HG03139 (cell line): Measurements from ENCODE around the gene PRKACA.

Experiments used
- ATAC-seq: cut with Tn5 transposase; IDR thresholded peaks from one replicate; pipeline ENCODE4 v1.9.1; 2021; ENCODE audit not compliant: unreplicated experiment

Gene PRKACA

DNA sequence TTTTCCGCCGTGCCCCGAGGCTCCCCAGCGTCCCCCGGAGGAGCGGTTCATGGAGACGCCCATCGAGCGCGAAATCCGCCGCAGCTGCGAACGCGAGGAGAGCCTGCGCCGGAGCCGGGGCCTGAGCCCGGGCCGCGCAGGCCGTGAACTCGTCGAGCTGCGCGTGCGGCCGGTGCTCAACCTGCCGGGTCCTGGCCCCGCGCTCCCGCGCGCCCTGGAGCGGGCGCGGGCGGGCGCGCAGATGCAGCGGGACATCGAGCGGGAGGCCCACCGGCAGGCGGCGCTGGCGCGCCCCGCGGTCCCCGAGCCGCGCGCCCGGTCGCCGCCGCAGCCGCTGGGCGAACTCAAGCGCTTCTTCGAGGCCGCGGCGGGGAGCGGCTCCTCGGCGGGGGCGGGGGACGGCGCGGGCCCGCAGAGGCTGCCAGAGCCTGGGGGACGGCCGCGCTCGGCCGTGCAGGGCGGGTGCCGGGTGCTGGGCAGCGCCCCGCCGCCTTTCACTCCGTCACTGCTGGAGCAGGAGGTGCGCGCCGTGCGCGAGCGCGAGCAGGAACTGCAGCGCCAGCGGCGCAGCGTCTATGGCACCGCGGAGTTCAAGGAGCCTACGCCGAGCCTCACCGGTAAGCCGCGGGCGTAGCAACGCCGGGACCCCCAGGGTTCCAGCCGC, 44.2 kb downstream of the PRKACA start:
- peak; percentile 39 for ATAC-seq

DNA sequence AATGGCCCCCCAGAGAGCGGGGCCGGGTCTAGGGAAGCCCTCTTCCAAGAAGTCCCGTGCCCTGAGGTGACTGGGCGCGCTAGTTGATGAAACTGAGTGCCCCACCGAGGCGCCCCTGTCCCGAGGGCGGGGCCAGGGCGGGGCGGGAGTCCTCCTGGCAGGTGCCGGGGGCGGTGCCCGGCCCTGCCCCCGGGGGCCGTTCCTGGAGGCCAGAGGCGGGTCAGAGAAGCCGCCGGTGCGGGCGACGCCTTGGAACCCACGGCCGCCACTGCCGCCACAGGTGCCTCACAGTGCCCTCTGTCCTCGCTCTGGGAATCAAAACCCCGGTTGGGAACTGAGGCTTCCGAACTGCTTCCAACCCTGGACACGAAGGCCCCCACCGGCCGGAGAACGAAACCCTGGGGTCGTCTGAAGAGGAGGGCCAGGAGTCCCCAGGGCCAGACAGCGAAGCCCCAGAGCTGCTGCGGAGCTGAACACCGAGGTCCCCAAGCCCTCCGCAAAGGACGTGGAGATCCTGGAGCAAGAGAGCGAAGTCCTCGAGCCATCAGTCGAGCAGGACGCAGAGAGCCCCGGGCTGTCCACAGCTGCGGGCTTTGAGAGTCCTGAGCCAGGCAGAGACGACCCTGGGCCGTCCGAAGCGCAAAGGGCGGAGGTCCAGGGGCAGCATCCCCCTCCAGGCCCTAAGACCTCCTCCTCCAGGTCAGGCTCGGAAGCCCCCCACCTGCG, 44.9 kb downstream of the PRKACA start, which contains the start of gene MISP3:
Gene MISP3, plus strand, starts transcription at position 252 of the 726 bp plus-strand sequence. CDS start 524 bp downstream, outside the sequence.
- no peak for ATAC-seq

DNA sequence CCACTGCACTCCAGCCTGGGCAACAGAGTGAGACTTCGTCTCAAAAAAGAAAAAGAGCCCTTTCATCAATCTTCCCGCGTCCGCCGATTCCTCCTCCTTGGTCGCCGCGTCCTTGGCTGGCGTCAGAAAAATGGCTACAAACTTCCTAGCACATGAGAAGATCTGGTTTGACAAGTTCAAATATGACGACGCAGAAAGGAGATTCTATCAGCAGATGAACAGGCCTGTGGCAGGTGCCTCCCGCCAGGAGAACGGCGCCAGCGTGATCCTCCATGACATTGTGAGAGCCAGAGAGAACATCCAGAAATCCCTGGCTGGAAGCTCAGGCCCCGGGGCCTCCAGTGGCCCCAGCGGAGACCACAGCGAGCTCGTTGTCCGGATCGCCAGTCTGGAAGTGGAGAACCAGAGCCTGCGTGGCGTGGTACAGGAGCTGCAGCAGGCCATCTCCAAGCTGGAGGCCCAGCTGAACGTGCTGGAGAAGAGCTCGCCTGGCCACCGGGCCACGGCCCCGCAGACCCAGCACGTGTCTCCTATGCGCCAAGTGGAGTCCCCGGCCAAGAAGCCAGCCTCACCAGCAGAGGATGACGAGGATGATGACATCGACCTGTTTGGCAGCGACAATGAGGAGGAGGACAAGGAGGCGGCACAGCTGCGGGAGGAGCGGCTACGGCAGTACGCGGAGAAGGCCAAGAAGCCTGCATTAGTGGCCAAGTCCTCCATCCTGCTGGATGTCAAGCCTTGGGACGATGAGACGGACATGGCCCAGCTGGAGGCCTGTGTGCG, 47.1 kb downstream of the PRKACA start:
- ATAC-seq, result no peak

DNA sequence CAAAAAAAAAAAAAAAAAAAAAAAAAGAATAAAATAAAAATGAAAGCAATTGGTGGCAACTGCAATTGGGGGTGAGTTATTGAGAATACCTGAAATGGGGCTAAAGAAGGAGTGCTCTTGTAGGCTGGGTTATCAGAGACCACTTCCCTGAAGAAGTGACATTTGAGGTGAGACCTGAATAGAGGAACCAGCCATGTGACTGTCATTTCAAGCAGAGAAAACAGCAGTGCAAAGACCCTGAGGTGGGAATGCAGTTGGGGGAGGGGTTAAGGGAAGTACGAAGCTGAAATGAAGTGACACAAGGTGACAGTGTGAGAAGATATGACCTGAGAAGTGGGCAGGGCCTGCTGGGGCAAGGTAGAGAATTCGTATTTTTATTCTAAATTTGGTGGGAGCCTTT, 51.4 kb downstream of the PRKACA start:
- ATAC-seq, result no peak

DNA sequence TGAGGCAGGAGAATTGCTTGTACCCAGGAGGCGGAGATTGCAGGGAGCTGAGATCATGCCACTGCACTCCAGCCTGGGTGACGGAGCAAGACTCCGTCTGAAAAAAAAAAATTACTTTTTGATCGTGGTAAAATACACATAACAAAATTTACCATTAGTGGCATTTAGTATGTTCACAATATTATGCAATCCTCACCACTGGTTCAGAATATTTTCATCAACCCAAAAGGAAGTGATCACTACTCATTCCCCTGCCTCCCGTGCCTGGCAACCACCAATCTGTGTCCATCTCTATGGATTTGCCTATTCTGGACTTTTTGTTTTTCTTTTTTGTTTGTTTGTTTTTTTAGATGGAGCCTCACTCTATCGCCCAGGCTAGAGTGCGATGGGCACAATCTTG, 54.5 kb downstream of the PRKACA start:
- ATAC-seq, result no peak

DNA sequence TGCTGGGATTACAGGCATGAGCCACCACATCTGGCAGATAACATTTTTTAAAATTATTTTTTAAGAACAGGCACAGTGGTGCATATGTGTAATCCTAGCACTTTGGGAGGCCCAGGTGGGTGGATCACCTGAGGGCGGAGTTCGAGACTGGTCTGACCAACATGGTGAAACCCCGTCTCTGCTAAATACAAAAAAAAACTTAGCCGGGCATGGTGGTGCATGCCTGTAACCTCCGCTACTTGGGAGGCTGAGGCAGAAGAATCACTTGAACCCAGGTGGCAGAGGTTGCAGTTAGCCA, 55.1 kb downstream of the PRKACA start:
- no peak for ATAC-seq

DNA sequence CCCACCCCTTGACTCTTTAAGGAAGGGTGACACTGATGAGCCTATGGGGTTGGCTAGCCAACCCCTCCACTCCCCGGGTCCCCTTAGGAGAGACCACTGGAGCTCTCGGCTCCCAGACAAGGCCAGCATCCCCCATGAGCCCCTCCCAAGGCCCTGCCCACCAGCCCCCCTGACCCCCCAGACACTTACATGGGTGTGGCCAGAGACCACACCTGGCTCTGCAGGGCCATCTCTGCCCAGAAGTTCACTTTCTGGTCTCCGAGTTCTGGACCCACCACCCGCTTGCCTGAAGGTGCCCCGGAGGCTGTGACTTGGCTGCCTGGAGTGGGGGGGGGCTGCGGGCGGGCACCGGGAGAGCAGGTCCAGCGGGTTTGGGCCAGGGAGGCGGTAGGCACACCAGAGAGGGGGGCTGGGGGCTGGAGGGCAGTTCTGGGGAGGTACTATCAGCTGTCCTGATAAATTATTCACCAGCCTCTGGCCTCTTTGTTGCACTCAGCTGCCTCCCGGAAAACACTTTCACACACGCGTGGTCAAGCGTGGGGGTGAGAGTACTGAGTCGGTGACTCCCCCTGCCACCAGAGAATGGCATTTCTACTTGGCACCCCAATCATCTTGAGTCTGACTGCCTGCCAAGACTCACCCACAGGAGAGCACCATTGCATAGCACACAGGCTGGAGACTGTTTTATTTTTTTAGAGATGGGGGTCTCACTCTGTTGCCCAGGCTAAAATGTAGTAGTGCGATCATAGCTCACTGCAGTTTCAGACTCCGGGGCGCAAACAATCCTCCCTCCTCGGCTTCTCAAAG, 55.6 kb downstream of the PRKACA start, which contains the start of gene PALM3:
Gene PALM3, minus strand, starts transcription at position 326 of the 807 bp plus-strand sequence. Its CDS starts 96 bp downstream, at position 230.
- ATAC-seq, result no peak

DNA sequence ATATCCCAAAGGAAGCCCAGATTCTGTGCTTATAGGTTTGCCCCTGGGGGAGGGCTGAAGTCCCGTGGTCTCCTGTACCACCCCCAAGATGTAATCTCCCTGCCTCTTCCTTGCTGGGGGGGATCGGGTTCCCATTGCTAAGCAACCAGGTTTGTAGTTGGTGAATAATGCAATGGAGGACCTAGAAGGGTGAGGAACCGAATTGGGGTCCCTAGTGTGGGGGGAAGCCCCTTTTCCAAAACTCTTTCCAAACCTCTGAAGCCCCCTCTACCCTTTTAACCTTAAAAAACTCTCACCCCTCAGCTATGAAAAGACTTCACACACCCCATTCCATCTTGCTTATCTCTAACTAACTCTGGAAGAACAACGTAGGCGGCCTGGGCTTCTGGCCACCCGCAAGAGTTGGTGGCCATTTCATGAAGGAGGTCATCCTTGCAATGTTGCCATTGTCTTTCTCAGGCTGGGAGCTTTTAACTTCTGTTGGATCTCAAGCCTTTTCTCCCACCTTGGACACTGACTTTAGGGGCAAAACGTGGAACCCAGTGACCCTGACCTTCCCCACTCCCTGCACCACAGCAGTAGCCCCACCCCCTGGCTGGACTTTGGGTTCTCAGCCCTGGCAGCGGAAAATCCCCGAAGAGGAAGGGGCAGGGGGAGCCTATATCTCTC, 56.3 kb downstream of the PRKACA start:
- ATAC-seq, result no peak

DNA sequence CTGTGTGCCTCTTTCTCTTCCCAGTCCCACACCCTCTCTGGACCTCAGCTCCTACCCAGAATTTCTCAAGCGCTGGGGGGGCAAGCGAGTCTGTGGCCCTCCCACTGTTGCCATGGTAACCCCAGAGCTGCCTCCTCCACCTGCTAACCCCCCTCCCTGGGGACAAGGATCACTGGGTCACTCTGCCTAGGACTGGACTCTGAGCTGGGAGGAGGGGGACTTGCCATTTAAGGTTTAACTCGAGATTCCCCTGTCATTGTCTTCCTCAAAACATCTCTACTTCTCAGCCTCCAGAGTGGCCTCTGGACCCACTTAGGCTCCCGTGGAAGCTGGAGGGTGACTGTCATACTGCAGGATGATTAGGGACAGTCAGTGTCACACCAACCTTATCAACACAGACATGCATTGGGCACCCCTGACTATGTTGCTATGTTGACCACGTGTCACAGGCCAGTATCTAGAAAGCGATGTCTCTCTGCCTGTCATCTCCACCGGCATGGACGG, 57.9 kb downstream of the PRKACA start:
- ATAC-seq, result no peak

DNA sequence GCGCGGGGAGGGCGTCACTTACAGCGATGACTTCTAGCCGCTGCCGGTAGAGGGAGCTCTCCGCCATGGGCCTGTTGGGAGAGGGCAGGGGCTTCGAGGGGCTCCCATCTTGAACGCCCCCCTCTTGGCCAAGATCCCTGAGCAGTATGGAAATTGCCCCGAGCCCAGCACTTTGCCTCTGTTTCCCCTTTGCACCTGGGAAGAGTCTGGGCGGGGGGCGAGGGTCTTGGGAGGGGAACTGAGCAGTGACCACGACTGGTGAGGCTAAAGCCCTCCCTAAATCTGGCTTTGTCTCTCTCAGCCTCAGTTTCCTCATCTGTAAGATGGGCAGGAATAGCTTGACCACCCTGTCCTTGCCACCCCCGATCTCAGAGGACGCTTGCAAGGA, 58.5 kb downstream of the PRKACA start:
- ATAC-seq, result no peak

DNA sequence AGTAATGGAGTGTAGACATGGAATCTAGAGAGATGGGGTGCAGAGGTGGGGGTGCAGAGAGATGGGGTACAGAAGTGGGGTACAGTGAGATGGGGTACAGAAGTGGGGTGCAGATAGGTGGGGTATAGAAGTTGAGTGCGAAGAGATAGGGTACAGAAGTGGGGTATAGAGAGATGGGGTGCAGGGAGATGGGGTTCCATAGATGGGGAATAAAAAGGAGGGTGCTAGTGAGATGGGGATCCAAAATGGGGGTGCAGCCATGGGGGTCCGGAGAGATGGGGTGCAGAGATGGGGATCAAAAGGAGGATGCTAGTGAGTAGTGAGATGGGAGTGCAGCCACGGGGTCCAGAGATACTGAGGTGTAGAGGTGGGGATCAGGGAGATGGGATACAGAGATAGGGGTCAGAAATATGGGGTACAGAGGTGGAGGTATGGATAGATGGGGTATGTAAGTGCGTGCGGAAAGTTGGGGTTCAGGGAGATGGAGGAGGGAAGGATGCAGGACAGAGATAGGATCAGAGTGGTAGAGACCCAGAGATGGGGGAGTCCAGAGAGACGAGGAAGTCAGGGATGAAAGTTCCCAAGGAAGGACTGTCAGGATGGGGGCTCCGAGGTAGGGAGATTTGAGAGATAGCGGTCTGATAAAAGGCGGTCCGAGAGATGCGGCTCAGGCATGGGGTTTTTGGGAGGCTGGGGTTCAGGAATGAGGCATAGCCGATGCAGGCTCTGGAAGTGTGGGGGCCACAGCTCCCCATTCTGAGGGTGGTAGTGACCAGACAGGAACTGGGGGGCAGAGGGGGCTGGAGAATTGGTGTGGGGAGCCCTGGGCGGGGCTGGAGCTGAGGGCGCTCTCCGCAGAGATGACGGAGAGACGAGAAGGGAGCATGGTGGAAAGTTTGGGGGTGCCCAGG, 59.1 kb downstream of the PRKACA start:
- no peak for ATAC-seq

DNA sequence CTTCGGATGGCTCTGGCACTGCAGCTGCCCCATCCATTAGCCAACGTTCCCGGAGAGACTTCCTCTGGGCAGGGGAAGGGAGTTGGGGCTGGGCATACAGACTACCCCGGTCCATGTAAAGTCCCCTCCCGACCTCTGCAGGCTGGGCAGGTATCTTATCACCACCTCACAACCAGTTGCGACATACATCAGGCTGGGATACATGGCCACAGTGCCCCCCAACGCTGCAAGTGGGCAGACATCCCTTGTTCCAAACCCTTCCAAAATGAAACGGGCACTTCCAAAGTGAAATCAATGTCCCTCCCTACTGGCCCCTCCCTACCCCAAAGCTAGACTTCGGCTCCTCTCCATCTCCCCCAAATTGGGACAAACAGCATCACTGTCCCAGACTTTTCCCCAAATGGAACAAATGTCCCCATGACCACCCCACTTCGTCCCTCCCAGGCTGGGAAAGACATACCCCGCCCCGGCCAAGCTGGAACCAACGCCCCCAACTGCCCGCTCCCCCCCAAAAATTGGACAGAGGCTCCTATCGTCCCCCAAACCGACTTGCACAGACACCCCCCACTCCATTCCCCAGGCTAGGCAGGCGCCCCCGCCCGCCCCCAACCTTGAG, 60.7 kb downstream of the PRKACA start:
- ATAC-seq, result no peak

DNA sequence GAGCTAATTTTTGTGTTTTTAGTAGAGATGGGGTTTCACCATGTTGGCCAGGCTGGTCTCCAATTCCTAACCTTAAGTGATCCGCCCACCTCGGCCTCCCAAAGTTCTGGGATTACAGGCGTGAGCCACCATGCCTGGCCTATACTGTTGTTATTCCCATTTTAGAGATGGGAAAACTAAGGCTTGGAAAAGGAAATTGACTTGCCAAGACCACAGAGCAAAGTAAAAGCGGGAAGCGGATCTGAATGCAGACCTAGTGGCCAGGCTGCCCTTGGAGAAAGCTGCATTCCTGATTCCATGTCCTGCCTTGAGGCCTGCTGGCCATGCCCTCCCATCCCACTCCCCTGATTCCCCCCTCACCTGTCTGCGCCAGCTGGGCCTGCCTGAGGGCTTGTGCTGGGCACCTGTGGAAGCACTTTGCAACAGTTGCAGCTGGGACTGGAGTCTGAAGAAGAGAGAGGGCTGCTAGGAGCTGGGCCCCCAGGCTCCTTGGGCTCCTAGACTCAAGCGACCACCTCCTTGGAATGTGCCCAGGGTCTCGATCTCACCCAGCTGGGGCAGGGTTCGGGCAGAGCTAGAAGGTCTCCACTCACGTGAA, 61.4 kb downstream of the PRKACA start:
- no peak for ATAC-seq

DNA sequence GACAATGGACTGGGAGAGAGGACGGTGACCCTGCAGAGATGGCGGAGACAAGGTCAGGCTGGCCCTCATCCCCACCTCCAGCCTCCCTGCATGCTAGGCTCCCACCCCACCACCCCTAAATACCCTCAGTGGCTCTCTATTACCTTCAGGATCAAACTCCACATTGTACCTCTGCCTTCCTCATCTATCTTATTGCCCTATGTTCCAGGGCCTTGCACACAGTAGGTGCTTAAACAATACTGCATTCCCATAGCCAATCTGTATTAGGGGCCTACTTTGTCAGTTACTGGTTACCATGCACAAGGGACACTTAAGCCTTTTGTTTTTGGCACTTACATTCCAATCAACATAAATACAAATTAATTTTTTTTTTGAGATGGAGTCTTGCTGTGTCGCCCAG, 62.2 kb downstream of the PRKACA start:
- ATAC-seq, result no peak

DNA sequence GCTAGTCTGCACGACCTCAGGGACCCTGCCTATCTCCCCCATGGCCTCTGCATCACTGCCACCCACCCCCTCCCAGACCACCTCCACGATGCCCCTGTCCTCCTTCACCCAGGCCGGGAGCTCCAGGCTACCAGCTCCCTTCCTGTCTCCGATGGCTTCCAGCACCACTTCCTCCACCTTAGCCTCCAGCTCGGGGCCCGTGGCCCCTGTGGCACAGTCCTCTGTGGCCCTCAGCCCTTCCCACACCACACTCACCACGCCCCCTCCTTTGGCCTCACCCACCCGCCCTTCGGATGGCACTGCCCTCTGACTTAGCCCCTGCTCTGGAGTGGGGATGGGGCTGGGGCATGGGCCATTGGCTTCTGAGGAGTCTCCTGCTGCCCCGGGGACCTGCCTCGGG, 62.8 kb downstream of the PRKACA start:
- no peak for ATAC-seq

DNA sequence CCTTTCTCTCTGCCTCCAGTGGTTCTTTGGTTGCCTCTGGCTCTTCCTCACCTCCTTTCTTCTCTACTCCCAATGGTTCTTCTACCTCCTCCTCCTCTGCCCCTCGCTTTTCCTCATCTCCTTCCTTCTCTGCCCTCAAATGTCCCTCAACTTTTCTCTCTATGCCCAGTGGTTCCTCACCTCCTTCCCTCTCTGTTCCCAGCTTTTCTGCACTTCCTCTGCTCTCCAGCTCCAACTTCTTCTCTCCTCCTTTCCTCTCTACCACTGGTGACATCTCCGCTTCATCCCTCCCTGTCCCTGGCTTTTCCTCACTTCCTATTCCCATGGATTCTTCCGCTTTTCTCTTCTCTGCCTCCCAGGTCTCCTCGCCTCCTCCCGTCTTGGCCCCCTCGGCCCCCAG, 63.5 kb downstream of the PRKACA start:
- no peak for ATAC-seq

DNA sequence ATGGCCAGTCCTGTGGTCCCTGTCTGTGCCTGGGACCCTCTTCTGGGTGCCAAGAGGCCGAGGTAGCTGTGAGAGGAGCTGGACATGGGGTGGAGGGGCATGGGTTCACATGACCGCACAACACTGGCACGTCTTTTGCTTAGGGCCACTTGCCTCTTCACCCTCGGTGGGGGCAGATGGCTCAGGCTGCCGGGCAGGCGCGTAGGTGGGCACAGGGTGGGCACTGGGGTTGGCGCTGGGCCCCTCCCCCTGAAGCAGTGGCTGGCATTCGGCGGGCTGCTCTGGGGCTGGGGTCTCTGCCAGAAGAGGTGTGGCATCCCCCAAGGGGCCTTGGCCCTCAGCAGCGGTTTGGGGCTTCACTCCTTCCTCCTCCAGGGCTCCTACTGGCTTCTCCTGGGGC, 64.1 kb downstream of the PRKACA start:
- ATAC-seq, result no peak

DNA sequence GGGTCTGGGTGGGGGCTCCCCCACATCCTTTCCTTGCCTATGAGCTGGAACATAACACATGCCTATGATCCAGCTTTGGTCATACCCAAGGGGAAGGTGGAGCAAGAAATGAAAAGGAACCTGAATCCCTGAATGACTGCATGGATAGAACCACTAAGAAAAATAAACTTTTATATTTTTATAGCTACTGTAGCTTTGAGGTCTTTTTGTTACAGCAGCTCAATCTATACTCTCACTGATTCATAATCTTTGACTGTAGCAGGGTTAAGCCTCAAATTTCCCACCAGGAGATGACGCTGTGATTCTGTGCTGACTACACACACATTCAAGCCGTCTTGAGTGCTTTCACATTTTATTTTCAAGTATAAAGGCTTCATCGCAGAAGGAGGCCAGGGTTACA, 64.5 kb downstream of the PRKACA start:
- ATAC-seq, result no peak

DNA sequence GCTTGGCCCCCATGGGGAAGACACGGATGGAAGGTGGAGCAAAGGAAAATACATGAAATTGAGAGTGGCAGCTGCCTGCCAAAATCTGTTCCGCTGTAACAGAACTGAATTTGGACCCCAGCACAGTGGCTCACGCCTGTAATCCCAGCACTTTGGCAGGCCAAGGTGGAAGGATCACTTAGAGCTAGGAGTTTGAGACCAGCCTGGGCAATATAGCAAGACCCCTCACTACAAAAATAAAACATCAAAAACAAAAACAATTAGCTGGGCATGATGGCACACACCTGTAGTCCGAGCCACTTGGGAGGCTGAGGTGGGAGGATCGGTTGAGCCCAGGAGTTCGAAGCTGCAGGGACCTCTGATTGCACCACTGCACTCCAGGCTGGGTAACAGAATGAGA, 65.1 kb downstream of the PRKACA start:
- no peak for ATAC-seq
